K562 (cell line): ENCODE results near the gene PLEKHF1. TPM values are rescaled to one million over a fixed set of nuclear protein-coding genes. Genes with fewer than 3 reads are reported as not detected.

Experiments
- ATAC-seq: fragments of 200-7000 bp; cut with Tn5 transposase; 3 replicates; pipeline ENCODE4 v1.9.1; 2020; ENCODE audit warnings: moderate library complexity
- BruUV-seq: library from RNA; stranded (reverse); fragments of 400-500 nt; replicated peaks from 2 replicates; lab custom pipeline; 2021; lab: Mats Ljungman, UMichigan
- CTCF ChIA-PET: fragments of 300-600 bp; formaldehyde crosslinking; extraction: SDS; loops from one replicate; lab custom pipeline; 2021; ENCODE audit warnings: low intra/inter-chr PET ratio; lab: Yijun Ruan, JAX
- POLR2A ChIA-PET: fragments of 300-600, 350-650 bp; sonication (Branson Sonifier 250); formaldehyde crosslinking; extraction: SDS; loops from one replicate; lab custom pipeline; 2021; ENCODE audit warnings: antibody characterized with exemption, inconsistent platforms; lab: Yijun Ruan, JAX
- DNase-seq, 4 experiments: peaks; one replicate each; pipeline versions ENCODE4 v3.0.0 to v3.0.0-alpha.2; 2011 to 2018; ENCODE audit warnings: low spot score in 3 of 4, mixed read lengths in 3 of 4; ENCODE audit errors: extremely low read depth in 1 of 4
- FAIRE-seq: peaks from 2 replicates; lab custom pipeline; 2011; peaks lifted over from hg19 to GRCh38; lab: Jason Lieb, UNC
- H2AFZ ChIP-seq: 2 replicates; pipeline ENCODE4 v1.6.0; 2011; ENCODE audit warnings: low read depth, low read length, control low read depth, inconsistent platforms
- H3K27ac ChIP-seq: fragments of 200-600 bp; 3 replicates; pipeline ENCODE4 v1.8.0; 2011; ENCODE audit warnings: low read depth, mild to moderate bottlenecking, control low read depth, inconsistent platforms, low read length, moderate library complexity, mixed read lengths; ENCODE audit errors: extremely low read depth
- H3K27me3 ChIP-seq, 2 experiments: fragments of 300-600 bp in 1 of 2; 2 replicates in 1 of 2; 3 replicates in 1 of 2; pipeline versions ENCODE4 v1.6.0 to v1.8.0; 2011; ENCODE audit warnings: inconsistent platforms in 2 of 2, low read length in 2 of 2, mild to moderate bottlenecking in 1 of 2, mixed read lengths in 1 of 2, moderate library complexity in 1 of 2; ENCODE audit not compliant: control insufficient read depth in 2 of 2, insufficient read depth in 2 of 2
- H3K36me3 ChIP-seq: fragments of 300-600 bp; 3 replicates; pipeline ENCODE4 v1.8.0; 2011; ENCODE audit warnings: mild to moderate bottlenecking, low read length, inconsistent platforms; ENCODE audit not compliant: control insufficient read depth, insufficient read depth
- H3K4me1 ChIP-seq, 2 experiments: fragments of 200-600 bp in 1 of 2; replicated peaks in 1 of 2; 2 replicates in 1 of 2; 3 replicates in 1 of 2; pipeline versions ENCODE4 v1.5.1 to v1.8.0; 2011; ENCODE audit warnings: inconsistent platforms in 2 of 2, low read length in 2 of 2, mild to moderate bottlenecking in 1 of 2, mixed read lengths in 1 of 2, moderate library complexity in 1 of 2; ENCODE audit not compliant: control insufficient read depth in 2 of 2, insufficient read depth in 2 of 2
- H3K4me2 ChIP-seq: 2 replicates; pipeline ENCODE4 v1.6.1; 2011; ENCODE audit warnings: low read length, control low read depth, inconsistent platforms, mixed read lengths; ENCODE audit not compliant: insufficient read depth
- H3K4me3 ChIP-seq: fragments of 200-600 bp; sonication (generic), shearing (Covaris generic); 2 replicates; pipeline ENCODE4 v1.5.1; 2016; ENCODE audit warnings: control low read depth, inconsistent platforms
- H3K79me2 ChIP-seq: fragments of 200-600 bp; 3 replicates; pipeline ENCODE4 v1.8.0; 2011; ENCODE audit warnings: low read length, inconsistent platforms; ENCODE audit not compliant: control insufficient read depth, insufficient read depth
- H3K9ac ChIP-seq, 2 experiments: 2 replicates each; pipeline versions ENCODE4 v1.6.0 to v1.6.1; 2011; ENCODE audit warnings: low read depth in 2 of 2, low read length in 2 of 2, control low read depth in 1 of 2, inconsistent platforms in 1 of 2, mild to moderate bottlenecking in 1 of 2, mixed read lengths in 1 of 2; ENCODE audit not compliant: insufficient read depth in 1 of 2
- H3K9me1 ChIP-seq: one replicate; pipeline ENCODE4 v1.6.0; 2011; ENCODE audit warnings: inconsistent platforms, mild to moderate bottlenecking, low read length, moderate library complexity; ENCODE audit not compliant: control insufficient read depth, insufficient read depth
- H3K9me3 ChIP-seq: replicated peaks from 2 replicates; pipeline ENCODE4 v1.5.1; 2011; ENCODE audit warnings: low read depth, low read length, inconsistent platforms; ENCODE audit not compliant: control insufficient read depth, insufficient read depth
- H4K20me1 ChIP-seq: replicated peaks from 2 replicates; pipeline ENCODE4 v1.6.1; 2011; ENCODE audit warnings: low read length, inconsistent platforms, mixed read lengths; ENCODE audit not compliant: control insufficient read depth, insufficient read depth
- CBX3 ChIP-seq, 2 experiments: IDR thresholded peaks; 1 replicate in 1 of 2; 2 replicates in 1 of 2; pipeline ENCODE4 v1.6.1; 2012; ENCODE audit warnings: inconsistent platforms in 2 of 2, low read length in 2 of 2, borderline replicate concordance in 1 of 2, control low read depth in 1 of 2
- CHD2 ChIP-seq: IDR thresholded peaks from 2 replicates; pipeline ENCODE4 v1.6.1; 2011; ENCODE audit warnings: low read depth, low read length
- DPF2 ChIP-seq: fragments of 450-650 bp; IDR thresholded peaks from 2 replicates; pipeline ENCODE4 v1.6.1; 2016
- POLR2AphosphoS2 ChIP-seq: IDR thresholded peaks from 2 replicates; pipeline ENCODE4 v1.6.1; 2012; ENCODE audit warnings: low read length, improper control_type of control experiment
- SMC3 ChIP-seq: conservative IDR thresholded peaks from 2 replicates; pipeline ENCODE4 v1.6.1; 2011; ENCODE audit warnings: low read depth, low read length, improper control_type of control experiment; ENCODE audit not compliant: insufficient read depth
- TEAD2 ChIP-seq: fragments of 450-650 bp; IDR thresholded peaks from 2 replicates; pipeline ENCODE4 v1.6.1; 2016; ENCODE audit warnings: missing genetic modification characterization, control low read depth, missing compliant biosample characterization
- ZBED1 ChIP-seq: IDR thresholded peaks from 2 replicates; pipeline ENCODE4 v1.6.1; 2014
- ZNF121 ChIP-seq: sonication (generic); formaldehyde crosslinking; conservative IDR thresholded peaks from 2 replicates; pipeline ENCODE4 v1.8.0; 2022; ENCODE audit warnings: missing genetic modification reagents
- ZNF253 ChIP-seq: fragments of 250-450 bp; sonication (Bioruptor Pico); conservative IDR thresholded peaks from 2 replicates; pipeline ENCODE4 v1.6.1; 2021; ENCODE audit warnings: mild to moderate bottlenecking
- ZNF668 ChIP-seq: fragments of 250-450 bp; sonication (Bioruptor Pico); IDR thresholded peaks from 2 replicates; pipeline ENCODE4 v1.8.0; 2022; ENCODE audit warnings: mild to moderate bottlenecking, inconsistent platforms
- WGBS: fragments of 100-300 bp; shearing (Covaris generic); methylation state at CpG from one replicate; pipeline ENCODE4 v1.1.6; 2016; ENCODE audit warnings: low coverage, mixed read lengths; ENCODE audit not compliant: insufficient coverage; ENCODE audit errors: missing lambda C conversion rate; 5-methylcytosine and 5-hydroxymethylcytosine counted together
- in situ Hi-C: fragments of 300-500 bp; cut with MboI; formaldehyde crosslinking; loops from 4 replicates; pipeline ENCODE4 v1.15.0; 2018; ENCODE audit warnings: inconsistent platforms, mixed read lengths
- intact Hi-C: fragments of 100-400 bp; cut with micrococcal nuclease; formaldehyde crosslinking; loops from 2 replicates; pipeline ENCODE4 v1.14.2; 2022
- polyA plus RNA-seq, 8 experiments: library from polyadenylated mRNA; depleted of rRNA in 4 of 8; stranded (reverse) in 5 of 8; unstranded in 3 of 8; fragments of >200 nt; fragmentation: Nextera tagmentation in 2 of 8; fragmentation: Illumina TruSeq in 1 of 8; extraction: Ambion mirVana in 2 of 8; extraction: Trizol in 1 of 8; gene quantifications; 2 replicates each; pipeline versions ENCODE4 v1.2.1 to v1.2.3, GENCODE V29; 2011 to 2014; ENCODE audit warnings: inconsistent platforms in 1 of 8, missing spikeins in 1 of 8
- total RNA-seq, 7 experiments: library from RNA; depleted of rRNA in 6 of 7; stranded (reverse); fragments of >200 nt in 6 of 7; fragmentation: Illumina TruSeq in 2 of 7; extraction: Trizol in 2 of 7; gene quantifications; 2 replicates each; pipeline versions ENCODE4 v1.2.1 to v1.2.3, GENCODE V29; 2011 to 2021; ENCODE audit warnings: low replicate concordance in 1 of 7
- TF ChIP-seq, protein P1 (sequence below): fragments of 250-450 bp; sonication (Bioruptor Pico); IDR thresholded peaks from 2 replicates; pipeline ENCODE4 v1.4.0; 2020; ENCODE audit warnings: mild to moderate bottlenecking, moderate library complexity, borderline replicate concordance
- TF ChIP-seq, protein P2 (sequence below): fragments of 200-800 bp; sonication (Bioruptor generic); IDR thresholded peaks from 2 replicates; pipeline ENCODE4 v1.6.1; 2017; ENCODE audit warnings: missing genetic modification characterization, missing compliant biosample characterization
- TF ChIP-seq, protein P3 (sequence below): fragments of 150-350 bp; conservative IDR thresholded peaks from 2 replicates; pipeline ENCODE4 v1.6.1; 2014; ENCODE audit warnings: low read length

The PLEKHF1 gene
- total and polyA plus RNA-seq, 9 of the 15 experiments (the other 6 are each of a cell fraction or from before 2014, with no cell fraction given), result 0.07 to 13.4 (median 3.9) TPM; not detected in 1

DNA sequence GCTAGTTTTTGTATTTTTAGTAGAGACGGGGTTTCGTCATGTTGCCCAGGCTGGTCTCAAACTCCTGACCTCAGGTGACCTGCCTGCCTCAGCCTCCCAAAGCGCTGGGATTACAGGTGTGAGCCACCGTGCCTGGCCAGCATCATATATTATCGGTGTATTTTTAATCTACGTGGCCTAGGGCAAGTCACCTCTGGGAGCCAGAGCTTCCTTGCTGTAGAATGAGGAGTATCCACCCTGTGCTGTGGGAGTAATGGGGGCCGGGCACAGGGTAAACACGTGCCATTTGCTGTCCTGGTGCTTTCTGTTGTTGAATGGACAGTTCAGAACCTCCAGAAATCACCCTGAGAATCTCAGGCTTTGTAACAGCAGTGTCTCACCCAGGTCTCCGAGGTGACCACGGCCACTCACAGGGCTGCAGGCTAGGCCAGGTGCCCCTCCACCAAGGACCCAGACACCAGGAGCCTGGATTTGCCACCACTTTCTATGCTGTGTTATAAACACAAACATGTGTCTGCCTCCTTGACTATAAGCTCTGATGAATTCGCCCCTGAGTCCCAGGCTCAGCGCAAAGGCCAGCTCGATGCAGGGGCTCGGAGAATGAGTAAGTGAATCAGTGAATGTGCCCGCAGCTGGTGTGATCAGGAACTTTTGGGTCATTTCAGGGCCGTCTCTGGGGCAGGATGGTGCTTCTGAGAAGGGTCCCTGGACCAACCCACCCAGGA, 36.4 kb upstream of the PLEKHF1 start (continued):
- TF ChIP-seq TEAD2, result no peak
- TF ChIP-seq ZBED1, result no peak

DNA sequence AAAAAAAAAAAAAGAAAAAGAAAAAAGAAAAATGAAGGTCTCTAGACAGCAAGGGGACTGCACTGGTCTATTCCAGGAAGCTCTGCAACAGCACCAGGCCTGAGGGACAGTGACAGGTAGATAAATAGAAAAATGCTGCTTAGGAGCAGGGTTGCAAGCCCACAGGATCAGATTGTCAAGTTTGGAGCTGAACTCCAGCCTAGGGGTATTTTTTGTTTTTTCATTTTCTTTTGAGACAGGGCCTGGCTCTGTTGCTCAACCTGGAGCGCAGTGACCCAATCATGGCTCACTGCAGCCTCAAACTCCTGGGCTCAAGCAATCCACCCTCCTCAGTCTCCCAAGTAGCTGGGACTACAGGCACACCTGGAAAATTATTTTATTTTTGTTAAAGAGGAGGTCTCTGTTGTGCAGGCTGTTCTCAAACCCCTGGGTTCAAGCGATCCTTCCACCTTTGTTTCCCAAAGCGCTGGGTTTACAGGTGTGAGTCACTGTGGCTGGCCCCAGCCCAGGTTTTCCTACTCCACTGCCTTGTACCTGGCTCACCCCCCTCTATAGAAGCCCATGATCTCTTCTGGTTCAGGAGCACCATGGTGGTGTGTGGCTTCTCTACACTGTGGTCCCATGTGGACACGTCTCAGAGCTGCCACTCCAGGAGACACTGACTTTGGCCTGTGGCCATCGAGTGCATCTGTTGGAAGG, 35.3 kb upstream of the PLEKHF1 start:
- ChIA-PET CTCF (no interaction called here), POLR2A (interaction anchor here (0.5 to 1.6 kb wide), 3 partner anchors 9 to 576 kb away, joined by 3 to 4 read pairs (median 3); no protein-coding TSS in a partner anchor)
- H3K4me1 ChIP-seq, result peaks cover 17 to 22% of the 10 kb centered on the region in 2 experiments
- no peak overlapping the region for H3K27ac ChIP-seq
- no peak for FAIRE-seq
- intact Hi-C loops (loop anchor here (5.0 kb wide), 2 partner anchors 32 to 62 kb away; no protein-coding TSS in a partner anchor), in situ Hi-C loops (no loop called here)
- WGBS, result 60% methylated on average over 5 of the region's 5 CpGs
- no peak overlapping the region for H3K4me2 ChIP-seq
- no peaks in the 10 kb centered on the region for H3K27me3 ChIP-seq
- no peak overlapping the region for H3K9ac ChIP-seq
- ATAC-seq, result no peak
- no TSS peak for BruUV-seq
- no peaks in the 10 kb centered on the region for H3K79me2 ChIP-seq
- H3K9me1 ChIP-seq, result no peaks in the 10 kb centered on the region
- no peaks in the 10 kb centered on the region for H4K20me1 ChIP-seq
- no peak overlapping the region for H3K4me3 ChIP-seq
- H3K9me3 ChIP-seq, result no peaks in the 10 kb centered on the region
- peak overlapping the region; percentile 38; the same call in 1 of the 2 replicates for H2AFZ ChIP-seq
- H3K36me3 ChIP-seq, result no peaks in the 10 kb centered on the region
- no peak for DNase-seq
- TF ChIP-seq, protein P1, sequence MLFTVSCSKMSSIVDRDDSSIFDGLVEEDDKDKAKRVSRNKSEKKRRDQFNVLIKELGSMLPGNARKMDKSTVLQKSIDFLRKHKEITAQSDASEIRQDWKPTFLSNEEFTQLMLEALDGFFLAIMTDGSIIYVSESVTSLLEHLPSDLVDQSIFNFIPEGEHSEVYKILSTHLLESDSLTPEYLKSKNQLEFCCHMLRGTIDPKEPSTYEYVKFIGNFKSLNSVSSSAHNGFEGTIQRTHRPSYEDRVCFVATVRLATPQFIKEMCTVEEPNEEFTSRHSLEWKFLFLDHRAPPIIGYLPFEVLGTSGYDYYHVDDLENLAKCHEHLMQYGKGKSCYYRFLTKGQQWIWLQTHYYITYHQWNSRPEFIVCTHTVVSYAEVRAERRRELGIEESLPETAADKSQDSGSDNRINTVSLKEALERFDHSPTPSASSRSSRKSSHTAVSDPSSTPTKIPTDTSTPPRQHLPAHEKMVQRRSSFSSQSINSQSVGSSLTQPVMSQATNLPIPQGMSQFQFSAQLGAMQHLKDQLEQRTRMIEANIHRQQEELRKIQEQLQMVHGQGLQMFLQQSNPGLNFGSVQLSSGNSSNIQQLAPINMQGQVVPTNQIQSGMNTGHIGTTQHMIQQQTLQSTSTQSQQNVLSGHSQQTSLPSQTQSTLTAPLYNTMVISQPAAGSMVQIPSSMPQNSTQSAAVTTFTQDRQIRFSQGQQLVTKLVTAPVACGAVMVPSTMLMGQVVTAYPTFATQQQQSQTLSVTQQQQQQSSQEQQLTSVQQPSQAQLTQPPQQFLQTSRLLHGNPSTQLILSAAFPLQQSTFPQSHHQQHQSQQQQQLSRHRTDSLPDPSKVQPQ (CRISPR knock-in tag), result no peak
- TF ChIP-seq ZNF253 (CRISPR knock-in tag), result no peak
- TF ChIP-seq POLR2AphosphoS2, result no peak
- TF ChIP-seq, protein P2, sequence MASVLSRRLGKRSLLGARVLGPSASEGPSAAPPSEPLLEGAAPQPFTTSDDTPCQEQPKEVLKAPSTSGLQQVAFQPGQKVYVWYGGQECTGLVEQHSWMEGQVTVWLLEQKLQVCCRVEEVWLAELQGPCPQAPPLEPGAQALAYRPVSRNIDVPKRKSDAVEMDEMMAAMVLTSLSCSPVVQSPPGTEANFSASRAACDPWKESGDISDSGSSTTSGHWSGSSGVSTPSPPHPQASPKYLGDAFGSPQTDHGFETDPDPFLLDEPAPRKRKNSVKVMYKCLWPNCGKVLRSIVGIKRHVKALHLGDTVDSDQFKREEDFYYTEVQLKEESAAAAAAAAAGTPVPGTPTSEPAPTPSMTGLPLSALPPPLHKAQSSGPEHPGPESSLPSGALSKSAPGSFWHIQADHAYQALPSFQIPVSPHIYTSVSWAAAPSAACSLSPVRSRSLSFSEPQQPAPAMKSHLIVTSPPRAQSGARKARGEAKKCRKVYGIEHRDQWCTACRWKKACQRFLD (CRISPR knock-in tag), result no peak
- TF ChIP-seq DPF2, result no peak
- TF ChIP-seq CHD2, result no peak
- TF ChIP-seq SMC3, result no peak
- no peak for TF ChIP-seq ZNF121 (CRISPR knock-in tag)
- no peak for TF ChIP-seq CBX3 (IDR thresholded peaks at IDR 0.05; ENCODE audit: borderline replicate concordance in 1 of 2, low read length in 2 of 2)
- TF ChIP-seq, protein P3, sequence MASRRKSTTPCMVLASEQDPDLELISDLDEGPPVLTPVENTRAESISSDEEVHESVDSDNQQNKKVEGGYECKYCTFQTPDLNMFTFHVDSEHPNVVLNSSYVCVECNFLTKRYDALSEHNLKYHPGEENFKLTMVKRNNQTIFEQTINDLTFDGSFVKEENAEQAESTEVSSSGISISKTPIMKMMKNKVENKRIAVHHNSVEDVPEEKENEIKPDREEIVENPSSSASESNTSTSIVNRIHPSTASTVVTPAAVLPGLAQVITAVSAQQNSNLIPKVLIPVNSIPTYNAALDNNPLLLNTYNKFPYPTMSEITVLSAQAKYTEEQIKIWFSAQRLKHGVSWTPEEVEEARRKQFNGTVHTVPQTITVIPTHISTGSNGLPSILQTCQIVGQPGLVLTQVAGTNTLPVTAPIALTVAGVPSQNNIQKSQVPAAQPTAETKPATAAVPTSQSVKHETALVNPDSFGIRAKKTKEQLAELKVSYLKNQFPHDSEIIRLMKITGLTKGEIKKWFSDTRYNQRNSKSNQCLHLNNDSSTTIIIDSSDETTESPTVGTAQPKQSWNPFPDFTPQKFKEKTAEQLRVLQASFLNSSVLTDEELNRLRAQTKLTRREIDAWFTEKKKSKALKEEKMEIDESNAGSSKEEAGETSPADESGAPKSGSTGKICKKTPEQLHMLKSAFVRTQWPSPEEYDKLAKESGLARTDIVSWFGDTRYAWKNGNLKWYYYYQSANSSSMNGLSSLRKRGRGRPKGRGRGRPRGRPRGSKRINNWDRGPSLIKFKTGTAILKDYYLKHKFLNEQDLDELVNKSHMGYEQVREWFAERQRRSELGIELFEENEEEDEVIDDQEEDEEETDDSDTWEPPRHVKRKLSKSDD, result no peak
- no peak for TF ChIP-seq ZNF668 (CRISPR knock-in tag)
